GM23338 (cell line): ENCODE results near the gene NIPBL.

Experiments used
- CREB1 ChIP-seq: fragments of 250-450 bp; sonication (Bioruptor Pico); IDR thresholded peaks from 2 replicates; pipeline ENCODE4 v1.5.0; 2020; ENCODE audit warnings: low read depth, mild to moderate bottlenecking, moderate library complexity
- ETS1 ChIP-seq: IDR thresholded peaks from 2 replicates; pipeline ENCODE4 v1.6.1; 2016; ENCODE audit warnings: antibody characterized with exemption
- EZH2 ChIP-seq: fragments of 200-600 bp; sonication (generic); IDR thresholded peaks from one replicate; pipeline ENCODE4 v1.8.0; 2017; ENCODE audit warnings: antibody characterized with exemption, mild to moderate bottlenecking, low read depth; ENCODE audit not compliant: unreplicated experiment
- EZH2phosphoT487 ChIP-seq: fragments of 200-600 bp; sonication (generic); IDR thresholded peaks from one replicate; pipeline ENCODE4 v1.8.1; 2018; ENCODE audit warnings: antibody characterized with exemption; ENCODE audit not compliant: unreplicated experiment
- JUNB ChIP-seq: IDR thresholded peaks from one replicate; pipeline ENCODE4 v1.6.1; 2016; ENCODE audit warnings: antibody characterized with exemption; ENCODE audit not compliant: unreplicated experiment
- NANOG ChIP-seq: IDR thresholded peaks from 2 replicates; pipeline ENCODE4 v1.6.1; 2016; ENCODE audit warnings: antibody characterized with exemption, borderline replicate concordance
- POLR2AphosphoS5 ChIP-seq: IDR thresholded peaks from 2 replicates; pipeline ENCODE4 v1.6.1; 2016; ENCODE audit warnings: antibody characterized with exemption, low read depth
- REST ChIP-seq: IDR thresholded peaks from one replicate; pipeline ENCODE4 v1.6.1; 2018; ENCODE audit warnings: antibody characterized with exemption; ENCODE audit not compliant: unreplicated experiment
- STAT1 ChIP-seq: IDR thresholded peaks from one replicate; pipeline ENCODE4 v1.6.1; 2016; ENCODE audit warnings: antibody characterized with exemption; ENCODE audit not compliant: unreplicated experiment
- TF ChIP-seq, protein P1 (sequence below), 2 experiments: fragments of 200-600 bp in 1 of 2; sonication (generic) in 1 of 2; conservative IDR thresholded peaks; 2 replicates each; pipeline versions ENCODE4 v1.5.1 to v1.6.1; 2016 to 2017; ENCODE audit warnings: antibody characterized with exemption in 2 of 2, low read depth in 2 of 2, mild to moderate bottlenecking in 2 of 2, moderate library complexity in 1 of 2

- TF ChIP-seq, protein P1, sequence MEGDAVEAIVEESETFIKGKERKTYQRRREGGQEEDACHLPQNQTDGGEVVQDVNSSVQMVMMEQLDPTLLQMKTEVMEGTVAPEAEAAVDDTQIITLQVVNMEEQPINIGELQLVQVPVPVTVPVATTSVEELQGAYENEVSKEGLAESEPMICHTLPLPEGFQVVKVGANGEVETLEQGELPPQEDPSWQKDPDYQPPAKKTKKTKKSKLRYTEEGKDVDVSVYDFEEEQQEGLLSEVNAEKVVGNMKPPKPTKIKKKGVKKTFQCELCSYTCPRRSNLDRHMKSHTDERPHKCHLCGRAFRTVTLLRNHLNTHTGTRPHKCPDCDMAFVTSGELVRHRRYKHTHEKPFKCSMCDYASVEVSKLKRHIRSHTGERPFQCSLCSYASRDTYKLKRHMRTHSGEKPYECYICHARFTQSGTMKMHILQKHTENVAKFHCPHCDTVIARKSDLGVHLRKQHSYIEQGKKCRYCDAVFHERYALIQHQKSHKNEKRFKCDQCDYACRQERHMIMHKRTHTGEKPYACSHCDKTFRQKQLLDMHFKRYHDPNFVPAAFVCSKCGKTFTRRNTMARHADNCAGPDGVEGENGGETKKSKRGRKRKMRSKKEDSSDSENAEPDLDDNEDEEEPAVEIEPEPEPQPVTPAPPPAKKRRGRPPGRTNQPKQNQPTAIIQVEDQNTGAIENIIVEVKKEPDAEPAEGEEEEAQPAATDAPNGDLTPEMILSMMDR (conservative IDR thresholded peaks at IDR 0.05; ENCODE audit: low read depth in 2 of 2): no peak
- TF ChIP-seq EZH2phosphoT487 (no peak), CREB1 (CRISPR knock-in tag) (no peak), EZH2 (no peak), REST (no peak), JUNB (no peak), POLR2AphosphoS5 (no peak), STAT1 (no peak), NANOG (no peak), ETS1 (no peak)
Measured at GRCh38 chr5:36932056-36932455, 55.5 kb downstream of the NIPBL start.
